ENCODE data around the gene AQR. TPM values are rescaled to one million over a fixed set of nuclear protein-coding genes. Genes with fewer than 3 reads are reported as not detected.

AQR gene
- total RNA-seq, 1 donor from 2014 or later: 17.3 TPM

GRCh38 chr15:34802803-34803750 is 166.5 kb downstream of the AQR start:
- no peak overlapping the region for H3K4me3 ChIP-seq (ENCODE audit: low read depth, low read length)
- no peak for DNase-seq (ENCODE audit: low read depth)
- TF ChIP-seq, protein P1, sequence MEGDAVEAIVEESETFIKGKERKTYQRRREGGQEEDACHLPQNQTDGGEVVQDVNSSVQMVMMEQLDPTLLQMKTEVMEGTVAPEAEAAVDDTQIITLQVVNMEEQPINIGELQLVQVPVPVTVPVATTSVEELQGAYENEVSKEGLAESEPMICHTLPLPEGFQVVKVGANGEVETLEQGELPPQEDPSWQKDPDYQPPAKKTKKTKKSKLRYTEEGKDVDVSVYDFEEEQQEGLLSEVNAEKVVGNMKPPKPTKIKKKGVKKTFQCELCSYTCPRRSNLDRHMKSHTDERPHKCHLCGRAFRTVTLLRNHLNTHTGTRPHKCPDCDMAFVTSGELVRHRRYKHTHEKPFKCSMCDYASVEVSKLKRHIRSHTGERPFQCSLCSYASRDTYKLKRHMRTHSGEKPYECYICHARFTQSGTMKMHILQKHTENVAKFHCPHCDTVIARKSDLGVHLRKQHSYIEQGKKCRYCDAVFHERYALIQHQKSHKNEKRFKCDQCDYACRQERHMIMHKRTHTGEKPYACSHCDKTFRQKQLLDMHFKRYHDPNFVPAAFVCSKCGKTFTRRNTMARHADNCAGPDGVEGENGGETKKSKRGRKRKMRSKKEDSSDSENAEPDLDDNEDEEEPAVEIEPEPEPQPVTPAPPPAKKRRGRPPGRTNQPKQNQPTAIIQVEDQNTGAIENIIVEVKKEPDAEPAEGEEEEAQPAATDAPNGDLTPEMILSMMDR (conservative IDR thresholded peaks at IDR 0.05; ENCODE audit: low read depth, low read length): no peak

- TF ChIP-seq, protein P1 (conservative IDR thresholded peaks at IDR 0.05; ENCODE audit: low read depth, low read length): no peak
- no peak overlapping the region for H3K4me3 ChIP-seq (ENCODE audit: low read depth, low read length)
- DNase-seq (ENCODE audit: low read depth): no peak
Measured at GRCh38 chr15:34802371-34802770, 167.2 kb downstream of the AQR start.

Other genes starting within 250 kb of the AQR start
- gene GJD2, start 214.7 kb downstream of the AQR start, total RNA-seq: not detected in 2 replicates
- not detected in 2 replicates for gene ACTC1, start 174.2 kb downstream of the AQR start, total RNA-seq
- 19.3 and 22.4 TPM in 2 replicates for gene ZNF770, start 18.5 kb upstream of the AQR start, total RNA-seq
- gene NANOGP8, start 115.6 kb upstream of the AQR start, total RNA-seq: not detected in 2 replicates